ENCODE measurements around the gene ROCK1. TPM values are rescaled to one million over a fixed set of nuclear protein-coding genes. Genes with fewer than 3 reads are reported as not detected.

ROCK1 gene
- total RNA-seq, 1 donor from 2014 or later, result 59.9 TPM

DNA sequence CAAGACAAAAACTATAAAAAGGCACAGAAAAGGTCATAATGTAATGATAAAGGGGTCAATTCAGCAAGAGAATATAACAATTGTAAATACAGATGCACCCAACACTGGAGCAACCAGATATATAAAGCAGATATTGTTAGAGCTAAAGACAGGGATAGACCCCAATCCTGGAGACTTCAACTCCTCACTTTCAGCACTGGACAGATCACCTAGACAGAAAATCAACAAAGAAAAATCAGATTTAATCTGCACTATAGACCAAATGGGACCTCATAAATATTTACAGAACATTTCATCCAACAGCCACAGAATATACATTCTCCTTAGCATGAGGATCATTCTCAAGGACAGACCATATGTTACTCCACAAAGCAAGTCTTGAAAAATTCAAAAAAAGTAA is 114.2 kb downstream of the ROCK1 start:
- Mint-ChIP-seq H3K27me3 (ENCODE audit: unreplicated experiment) (no peaks in the 10 kb centered on the region), H3K36me3 (ENCODE audit: unreplicated experiment) (peaks cover 3% of the 10 kb centered on the region), H3K27ac (ENCODE audit: unreplicated experiment) (no peak overlapping the region), H3K4me1 (ENCODE audit: low read depth, unreplicated experiment) (peaks cover 4% of the 10 kb centered on the region), H3K4me3 (ENCODE audit: unreplicated experiment) (no peak overlapping the region), H3K9me3 (ENCODE audit: unreplicated experiment) (no peaks in the 10 kb centered on the region)
- TF ChIP-seq, protein P1, sequence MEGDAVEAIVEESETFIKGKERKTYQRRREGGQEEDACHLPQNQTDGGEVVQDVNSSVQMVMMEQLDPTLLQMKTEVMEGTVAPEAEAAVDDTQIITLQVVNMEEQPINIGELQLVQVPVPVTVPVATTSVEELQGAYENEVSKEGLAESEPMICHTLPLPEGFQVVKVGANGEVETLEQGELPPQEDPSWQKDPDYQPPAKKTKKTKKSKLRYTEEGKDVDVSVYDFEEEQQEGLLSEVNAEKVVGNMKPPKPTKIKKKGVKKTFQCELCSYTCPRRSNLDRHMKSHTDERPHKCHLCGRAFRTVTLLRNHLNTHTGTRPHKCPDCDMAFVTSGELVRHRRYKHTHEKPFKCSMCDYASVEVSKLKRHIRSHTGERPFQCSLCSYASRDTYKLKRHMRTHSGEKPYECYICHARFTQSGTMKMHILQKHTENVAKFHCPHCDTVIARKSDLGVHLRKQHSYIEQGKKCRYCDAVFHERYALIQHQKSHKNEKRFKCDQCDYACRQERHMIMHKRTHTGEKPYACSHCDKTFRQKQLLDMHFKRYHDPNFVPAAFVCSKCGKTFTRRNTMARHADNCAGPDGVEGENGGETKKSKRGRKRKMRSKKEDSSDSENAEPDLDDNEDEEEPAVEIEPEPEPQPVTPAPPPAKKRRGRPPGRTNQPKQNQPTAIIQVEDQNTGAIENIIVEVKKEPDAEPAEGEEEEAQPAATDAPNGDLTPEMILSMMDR (IDR thresholded peaks at IDR 0.05; ENCODE audit: partially characterized antibody, unreplicated experiment), result no peak
- no peak for DNase-seq

GRCh38 chr18:20996418-20996817 is 115.2 kb downstream of the ROCK1 start:
- no peak overlapping the region for H3K4me3 Mint-ChIP-seq (ENCODE audit: unreplicated experiment)
- H3K27me3 Mint-ChIP-seq (ENCODE audit: unreplicated experiment), result no peaks in the 10 kb centered on the region
- peaks cover 4% of the 10 kb centered on the region for H3K4me1 Mint-ChIP-seq (ENCODE audit: low read depth, unreplicated experiment)
- no peaks in the 10 kb centered on the region for H3K9me3 Mint-ChIP-seq (ENCODE audit: unreplicated experiment)
- TF ChIP-seq, protein P1 (IDR thresholded peaks at IDR 0.05; ENCODE audit: partially characterized antibody, unreplicated experiment), result no peak
- no peak overlapping the region for H3K27ac Mint-ChIP-seq (ENCODE audit: unreplicated experiment)
- H3K36me3 Mint-ChIP-seq (ENCODE audit: unreplicated experiment), result peaks cover 3% of the 10 kb centered on the region
- DNase-seq, result no peak

DNA sequence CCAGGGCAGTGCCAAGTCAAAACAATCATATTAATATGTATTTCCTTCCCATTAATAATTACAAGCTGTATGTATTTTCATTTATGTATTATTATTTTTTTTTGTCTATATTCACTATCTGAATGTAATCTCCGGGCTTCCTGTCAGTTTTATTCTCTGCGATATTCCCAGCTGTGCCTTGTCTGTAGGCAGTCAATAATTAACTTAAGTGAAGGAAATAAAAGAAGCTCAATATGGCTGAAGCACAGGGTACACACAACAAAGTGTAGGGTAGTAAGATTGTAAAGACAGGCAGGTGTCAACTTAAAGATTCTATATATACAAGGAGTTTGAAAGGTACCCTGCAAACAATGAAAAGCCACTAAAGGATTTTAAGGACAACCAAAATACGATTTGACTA is 122.9 kb downstream of the ROCK1 start:
- TF ChIP-seq, protein P1 (IDR thresholded peaks at IDR 0.05; ENCODE audit: partially characterized antibody, unreplicated experiment), result no peak
- DNase-seq, result no peak
- H3K4me1 Mint-ChIP-seq (ENCODE audit: low read depth, unreplicated experiment), result no peaks in the 10 kb centered on the region
- no peak overlapping the region for H3K4me3 Mint-ChIP-seq (ENCODE audit: unreplicated experiment)
- H3K9me3 Mint-ChIP-seq (ENCODE audit: unreplicated experiment), result no peaks in the 10 kb centered on the region
- no peaks in the 10 kb centered on the region for H3K36me3 Mint-ChIP-seq (ENCODE audit: unreplicated experiment)
- H3K27me3 Mint-ChIP-seq (ENCODE audit: unreplicated experiment), result no peaks in the 10 kb centered on the region
- H3K27ac Mint-ChIP-seq (ENCODE audit: unreplicated experiment), result no peak overlapping the region

GRCh38 chr18:20975077-20975476 is 136.5 kb downstream of the ROCK1 start:
- no peak for DNase-seq
- TF ChIP-seq, protein P1 (IDR thresholded peaks at IDR 0.05; ENCODE audit: partially characterized antibody, unreplicated experiment), result no peak
- Mint-ChIP-seq H3K4me3 (ENCODE audit: unreplicated experiment) (no peak overlapping the region), H3K27me3 (ENCODE audit: unreplicated experiment) (peaks cover 2% of the 10 kb centered on the region), H3K9me3 (ENCODE audit: unreplicated experiment) (peaks cover 3% of the 10 kb centered on the region), H3K27ac (ENCODE audit: unreplicated experiment) (no peak overlapping the region), H3K4me1 (ENCODE audit: low read depth, unreplicated experiment) (peaks cover 3% of the 10 kb centered on the region), H3K36me3 (ENCODE audit: unreplicated experiment) (peaks cover 6% of the 10 kb centered on the region)

DNA sequence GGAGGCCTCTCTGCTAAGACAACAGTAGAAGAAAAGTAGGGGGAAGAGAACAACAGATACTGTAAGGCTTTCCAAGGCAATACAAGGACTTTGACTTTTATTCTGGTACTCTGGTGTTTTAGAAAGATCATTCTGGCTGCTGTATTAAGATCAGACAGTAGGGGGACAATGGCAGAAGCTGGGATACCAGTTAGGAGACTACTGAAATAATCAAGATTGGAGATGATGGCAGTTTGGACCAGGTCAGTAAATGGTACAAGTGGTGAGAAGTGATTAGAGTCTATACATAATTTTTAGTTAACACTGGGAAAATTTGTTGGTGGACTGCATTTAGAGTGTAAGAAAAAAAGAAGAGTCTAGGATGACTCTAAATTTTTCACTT is 139.7 kb downstream of the ROCK1 start:
- Mint-ChIP-seq H3K4me1 (ENCODE audit: low read depth, unreplicated experiment) (peaks cover 3% of the 10 kb centered on the region), H3K36me3 (ENCODE audit: unreplicated experiment) (no peaks in the 10 kb centered on the region), H3K9me3 (ENCODE audit: unreplicated experiment) (peaks cover 3% of the 10 kb centered on the region), H3K4me3 (ENCODE audit: unreplicated experiment) (no peak overlapping the region), H3K27ac (ENCODE audit: unreplicated experiment) (no peak overlapping the region), H3K27me3 (ENCODE audit: unreplicated experiment) (peaks cover 2% of the 10 kb centered on the region)
- TF ChIP-seq, protein P1 (IDR thresholded peaks at IDR 0.05; ENCODE audit: partially characterized antibody, unreplicated experiment), result peak; percentile 68
- DNase-seq, result no peak
